HG02571 (cell line): Measurements from ENCODE around the gene CACNA2D3.

ENCODE experiments used
- ATAC-seq: cut with Tn5 transposase; IDR thresholded peaks from one replicate; pipeline ENCODE4 v1.9.1; 2021; ENCODE audit warnings: mild to moderate bottlenecking, moderate library complexity; ENCODE audit not compliant: unreplicated experiment

Gene CACNA2D3

DNA sequence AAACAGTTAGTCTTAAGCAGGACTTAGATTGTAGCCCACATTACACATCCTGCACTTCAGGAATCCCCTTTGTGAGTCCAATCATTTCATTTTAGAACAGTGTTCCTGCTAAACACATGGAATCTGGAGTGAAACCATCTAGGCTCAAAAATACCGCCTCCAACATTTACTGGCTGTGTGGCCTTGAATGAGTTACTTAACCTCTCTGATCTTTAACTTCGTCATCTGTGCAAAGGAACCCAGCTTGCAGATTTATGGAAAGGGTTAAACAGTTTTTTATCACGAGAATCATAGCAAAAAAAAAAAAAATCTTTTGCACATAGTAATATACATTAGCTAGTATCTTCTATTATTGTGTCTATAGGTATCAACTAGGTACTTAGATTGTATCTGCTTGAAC lies 813.5 kb downstream of the CACNA2D3 start:
- ATAC-seq = no peak

DNA sequence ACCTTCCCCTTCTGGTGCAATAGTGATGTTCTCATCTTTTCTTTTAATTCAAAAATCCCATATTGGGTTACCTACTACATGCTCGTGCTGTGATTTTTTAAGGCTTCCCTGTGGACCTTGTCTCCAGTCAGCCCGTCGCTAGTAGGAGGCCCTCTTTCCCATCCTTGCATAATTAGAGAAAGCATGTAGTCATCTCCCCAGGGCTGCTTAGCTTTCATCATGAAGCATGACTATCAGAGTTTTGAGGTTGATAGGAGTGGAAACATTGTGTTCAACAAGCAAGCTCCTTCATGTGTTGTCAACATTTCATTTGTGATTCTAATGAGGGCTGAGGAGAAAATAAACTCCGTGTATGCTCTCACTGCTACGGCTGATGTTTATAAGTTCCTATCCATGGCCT lies 814.2 kb downstream of the CACNA2D3 start:
- ATAC-seq = no peak

DNA sequence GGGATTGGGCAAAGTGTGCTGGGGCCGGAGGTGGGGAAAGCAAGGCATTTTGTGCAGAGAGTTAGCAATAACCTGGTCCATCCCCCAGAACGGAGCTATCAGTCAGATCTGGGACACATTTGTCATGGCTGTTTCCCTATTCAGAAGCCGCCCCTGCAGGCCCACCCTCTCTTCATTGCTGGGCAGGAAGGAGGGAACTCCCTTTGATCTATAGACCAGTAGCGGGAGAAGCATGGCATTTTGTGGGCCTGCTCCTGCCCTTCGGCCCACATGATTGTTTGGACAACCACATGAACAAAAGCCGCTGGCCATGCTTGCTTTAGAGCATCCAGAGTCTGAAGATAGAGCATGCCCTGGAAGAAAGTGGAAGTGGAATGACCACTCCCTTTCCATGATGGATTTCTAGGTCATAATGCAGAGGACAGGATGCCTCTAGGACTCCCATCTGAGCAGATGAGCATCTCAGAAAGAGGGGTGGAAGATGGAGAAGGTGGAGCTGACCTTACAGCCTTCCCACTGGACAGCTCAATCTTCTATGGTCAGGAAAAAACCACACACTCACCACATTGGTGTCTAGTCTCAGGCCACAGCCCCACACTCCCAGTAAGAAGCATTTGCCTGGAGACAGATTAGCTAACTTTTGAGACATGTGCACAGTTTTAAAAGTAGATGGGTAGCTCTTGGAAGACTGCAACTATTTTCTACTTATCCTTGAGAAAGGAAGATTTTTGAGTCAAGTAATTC lies 817.4 kb downstream of the CACNA2D3 start:
- ATAC-seq = no peak

DNA sequence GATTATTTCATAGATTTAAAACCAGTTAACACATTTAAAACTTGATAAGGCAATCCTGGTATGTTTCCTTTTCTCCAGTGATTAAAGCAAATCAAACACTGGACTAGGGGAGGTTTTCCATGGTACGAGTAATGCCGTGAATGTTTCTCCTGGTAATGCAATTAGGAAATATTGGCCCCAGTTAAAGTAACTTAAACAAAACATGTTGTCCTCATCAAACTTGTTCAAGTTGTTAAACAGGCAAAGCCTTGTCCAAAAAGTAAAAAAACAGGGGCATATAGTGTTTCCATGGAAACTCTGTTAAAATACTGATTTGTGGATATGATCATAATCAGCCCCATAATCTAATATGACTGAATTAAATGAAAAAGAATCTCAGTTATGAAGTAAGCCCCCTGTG lies 818.6 kb downstream of the CACNA2D3 start:
- no peak for ATAC-seq

DNA sequence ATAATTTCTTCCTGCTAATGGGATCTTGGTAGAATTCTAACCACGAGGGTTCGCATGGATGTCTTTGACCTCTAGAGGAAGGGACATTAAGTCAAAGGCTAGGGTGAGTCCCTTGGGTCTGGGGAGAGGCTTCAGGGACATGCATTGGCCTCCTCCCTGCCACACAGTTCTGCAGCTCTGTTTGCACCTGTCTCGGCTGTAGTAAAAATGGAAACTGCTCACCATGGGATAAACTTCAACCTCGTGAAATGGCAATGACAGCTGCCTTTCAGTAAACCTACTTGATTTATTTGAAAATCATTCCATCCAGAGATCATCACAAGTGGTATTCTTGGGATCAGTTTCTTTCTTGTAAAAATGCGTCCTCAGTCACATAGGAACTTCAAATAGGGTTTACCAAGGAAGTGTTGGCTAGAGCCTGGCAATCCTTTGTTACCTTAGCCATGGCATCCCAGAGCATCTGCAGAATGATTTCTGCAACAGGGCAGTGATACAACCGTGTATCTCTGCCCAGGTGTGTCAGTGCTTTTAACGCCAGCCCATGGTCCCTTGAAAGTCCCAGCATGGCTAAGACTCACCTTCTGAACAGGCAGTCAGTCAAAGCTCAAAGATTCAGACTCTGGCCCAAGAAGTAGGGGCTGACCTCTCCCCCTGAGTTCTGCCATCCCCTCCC lies 819.5 kb downstream of the CACNA2D3 start:
- ATAC-seq = no peak

DNA sequence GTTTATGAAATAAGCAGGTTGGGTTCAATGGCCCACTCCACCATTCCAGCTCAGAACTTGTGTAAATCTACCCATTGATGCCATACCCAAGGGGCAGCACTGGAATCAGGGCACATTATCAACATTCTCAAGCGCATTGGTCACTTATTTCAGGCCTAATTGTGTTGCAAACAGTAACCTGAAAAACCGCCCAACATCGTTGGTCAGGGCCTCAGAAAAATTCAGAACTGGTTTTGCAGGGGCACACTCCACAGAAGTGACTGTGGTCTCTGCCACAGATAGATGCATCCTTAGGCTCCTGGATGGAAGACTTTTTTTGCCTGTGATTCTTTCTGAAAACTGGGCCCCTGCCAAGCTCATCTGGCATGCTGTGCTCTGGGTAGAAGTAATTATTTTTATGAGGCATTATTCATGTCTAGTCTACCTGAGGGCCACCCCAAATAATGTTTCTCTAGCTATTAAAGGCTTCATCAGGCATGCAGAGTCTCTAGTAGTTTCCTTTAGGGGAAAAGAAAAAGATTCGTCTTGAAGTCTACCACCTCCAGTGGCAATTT lies 827.2 kb downstream of the CACNA2D3 start:
- no peak for ATAC-seq

DNA sequence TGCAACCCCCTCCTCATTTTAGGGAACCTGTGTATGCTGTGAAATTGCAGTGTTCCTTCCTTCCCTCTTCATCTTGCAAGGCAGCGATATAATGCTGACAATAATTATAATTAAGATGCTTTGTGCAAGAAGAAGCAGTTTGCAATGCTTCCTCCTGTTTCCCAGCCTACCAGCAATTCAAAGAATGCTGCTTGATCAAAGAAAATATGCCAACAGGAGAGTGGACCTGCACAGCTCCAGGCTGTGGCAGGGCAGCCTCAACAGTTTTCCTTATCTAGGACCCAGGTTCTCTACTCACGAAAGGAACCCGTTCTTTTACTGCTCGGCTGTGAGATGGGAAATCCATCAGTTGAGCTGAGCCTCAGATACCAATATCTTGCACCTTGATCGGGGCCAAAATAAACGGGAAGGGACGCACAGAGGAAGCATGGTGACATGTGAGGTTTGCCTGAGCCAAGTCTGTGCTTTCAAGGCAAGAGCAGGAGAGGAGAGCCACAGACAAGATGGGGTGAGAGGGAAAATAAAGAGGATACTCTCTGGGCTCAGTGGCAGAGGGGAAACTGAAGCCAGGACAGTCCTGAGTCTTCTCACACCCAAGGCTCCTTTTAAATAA lies 828.1 kb downstream of the CACNA2D3 start:
- no peak for ATAC-seq

DNA sequence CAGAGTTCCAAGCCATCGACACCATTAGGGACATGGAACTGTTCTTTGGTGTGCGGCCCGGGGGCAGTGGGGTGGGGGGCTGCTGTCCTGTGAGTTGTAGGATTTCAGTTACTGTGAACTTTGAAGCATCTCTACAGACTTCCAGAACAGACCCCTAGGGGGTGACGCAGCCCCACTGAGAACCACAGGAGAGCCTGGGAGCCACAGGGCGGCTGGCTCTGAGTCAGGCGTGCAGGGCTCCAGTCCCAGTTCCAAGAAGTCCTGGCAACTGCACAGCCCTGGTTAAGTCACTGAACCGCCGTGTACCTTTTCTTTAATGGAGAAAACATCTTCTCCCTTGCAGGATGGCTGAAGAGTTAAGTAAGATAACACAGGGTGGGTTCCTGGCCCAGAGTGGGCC lies 829.1 kb downstream of the CACNA2D3 start:
- no peak for ATAC-seq

DNA sequence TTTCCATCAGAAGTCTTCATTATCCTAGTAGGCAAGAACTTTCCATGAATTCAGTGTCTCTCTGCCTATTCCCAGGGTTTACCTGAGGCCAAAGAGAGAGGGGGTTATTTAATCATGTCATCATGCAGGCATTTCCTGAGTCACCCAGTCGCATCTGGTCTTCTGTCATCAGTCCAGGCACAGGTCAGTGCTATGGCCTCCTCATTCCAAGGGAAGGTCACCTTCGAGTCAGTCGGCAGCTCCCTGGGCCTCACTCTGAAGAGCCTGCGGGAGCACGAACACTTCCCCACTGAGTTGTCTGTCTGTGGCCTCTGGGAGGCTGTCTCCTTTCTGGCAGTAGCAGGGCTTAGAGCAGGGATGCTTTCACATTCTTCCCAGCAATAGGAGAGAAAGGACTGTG lies 831.7 kb downstream of the CACNA2D3 start:
- no peak for ATAC-seq

DNA sequence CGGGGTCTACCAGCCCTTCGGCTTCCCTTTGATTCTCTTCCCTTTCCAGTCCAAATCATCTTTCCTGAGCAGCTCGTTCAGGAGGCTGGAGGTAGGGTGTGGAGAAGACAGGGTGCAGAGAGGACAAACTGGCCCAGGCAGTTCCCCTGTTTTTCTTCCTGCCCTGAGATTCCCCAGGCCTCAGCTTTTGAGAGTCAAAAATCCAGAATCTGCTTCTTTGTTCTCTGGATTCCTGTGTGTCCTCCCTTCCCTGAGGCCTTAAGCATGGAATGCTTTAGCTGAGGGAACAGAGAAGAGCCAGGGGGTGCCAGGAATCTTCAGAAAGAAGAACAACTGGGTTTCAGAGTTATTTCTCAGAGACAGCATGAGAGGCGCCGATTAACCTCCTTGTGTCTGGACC lies 832.2 kb downstream of the CACNA2D3 start:
- ATAC-seq = no peak

DNA sequence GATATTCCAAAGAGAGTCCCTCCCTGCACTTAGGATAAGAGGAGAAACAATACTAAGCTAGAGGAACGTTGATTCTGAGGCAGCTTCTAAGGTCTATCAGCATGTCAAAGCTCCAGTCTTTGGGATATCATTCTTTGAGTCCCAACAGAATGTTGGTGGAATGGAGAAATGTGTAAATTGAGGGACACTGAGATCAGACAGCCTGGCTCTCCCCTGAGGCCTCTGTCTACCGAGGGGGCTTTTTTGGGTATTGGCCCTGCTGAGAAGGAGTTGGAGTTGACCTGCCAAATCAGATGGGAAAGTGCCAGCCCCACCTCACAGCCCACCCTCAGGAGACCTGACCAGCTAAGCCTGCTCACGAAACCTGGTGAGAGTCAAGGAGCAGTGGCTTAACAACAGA lies 833.1 kb downstream of the CACNA2D3 start:
- ATAC-seq = no peak

DNA sequence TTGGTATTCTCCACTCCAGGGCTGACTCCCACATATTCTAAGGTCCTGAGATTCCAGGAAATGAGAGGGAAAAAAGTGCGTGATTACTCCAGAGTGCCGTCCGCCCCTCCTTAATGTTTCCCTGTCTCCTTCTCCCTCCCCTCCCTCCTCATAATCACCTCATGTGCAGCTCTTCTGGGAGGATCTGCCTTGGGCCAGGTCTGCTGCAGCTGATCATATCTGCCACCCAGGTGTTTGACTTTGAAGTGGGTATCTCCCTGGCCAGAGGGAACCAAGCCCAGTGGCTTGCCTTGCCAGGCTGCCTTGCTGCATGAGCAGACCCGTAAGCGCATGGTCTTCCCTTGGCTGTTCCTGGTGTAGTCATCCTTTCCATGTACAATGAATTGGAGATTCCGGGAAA lies 833.6 kb downstream of the CACNA2D3 start:
- no peak for ATAC-seq

DNA sequence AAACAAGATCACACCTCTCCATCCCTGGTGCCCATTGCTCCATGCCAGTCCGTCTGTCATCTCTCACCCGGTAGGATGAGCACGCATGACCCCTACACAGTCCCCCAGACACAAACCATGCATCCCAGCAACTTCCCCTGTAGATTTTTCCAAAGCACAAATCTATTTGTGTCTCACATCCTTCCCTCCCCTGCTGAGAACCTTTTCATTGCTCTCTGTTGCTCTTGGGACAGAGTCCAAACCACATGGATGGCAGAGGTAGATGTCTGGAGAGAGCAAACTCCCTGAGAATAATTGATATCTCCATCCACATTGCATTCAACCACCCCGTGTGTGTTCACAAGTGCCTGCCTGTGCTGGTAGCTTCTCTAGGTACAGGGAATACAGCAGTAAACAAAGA lies 835.4 kb downstream of the CACNA2D3 start:
- no peak for ATAC-seq

DNA sequence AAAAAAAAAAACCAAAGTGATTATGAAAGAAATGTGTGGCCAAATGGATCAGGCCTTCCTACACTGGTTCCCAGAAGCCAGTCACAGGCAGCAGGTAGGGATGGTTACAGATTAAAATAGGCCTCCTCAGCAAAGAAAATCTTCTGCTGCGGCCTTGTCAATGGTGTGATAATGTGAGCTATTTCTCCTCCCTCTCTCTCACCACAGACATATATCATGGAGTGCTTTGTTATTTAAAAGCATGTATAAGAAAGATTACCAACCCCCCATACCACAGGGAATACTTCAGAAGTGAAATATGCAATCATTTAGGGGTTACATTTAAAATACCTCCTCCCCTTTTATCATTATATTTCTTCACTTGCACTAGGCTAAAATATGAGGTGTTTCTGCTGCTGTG lies 837.7 kb downstream of the CACNA2D3 start:
- ATAC-seq = no peak

DNA sequence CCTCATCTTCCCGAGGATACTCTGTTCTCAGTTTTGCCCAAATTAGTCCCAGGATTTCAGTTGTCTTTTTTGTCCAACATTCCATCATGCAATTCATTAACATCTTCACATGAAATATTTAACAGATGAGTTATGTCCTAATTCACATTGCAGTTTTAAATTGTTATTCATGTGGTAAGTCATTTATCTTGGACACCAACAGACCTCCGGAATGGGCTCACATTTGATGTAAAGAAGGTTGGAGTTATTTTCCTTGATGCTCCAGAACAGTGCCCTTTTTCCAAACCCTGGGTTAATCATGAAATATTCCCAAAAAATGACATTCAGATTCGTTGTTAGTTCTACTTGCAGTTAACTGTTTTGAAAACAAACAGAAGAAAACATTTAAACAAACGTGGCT lies 838.3 kb downstream of the CACNA2D3 start:
- no peak for ATAC-seq

DNA sequence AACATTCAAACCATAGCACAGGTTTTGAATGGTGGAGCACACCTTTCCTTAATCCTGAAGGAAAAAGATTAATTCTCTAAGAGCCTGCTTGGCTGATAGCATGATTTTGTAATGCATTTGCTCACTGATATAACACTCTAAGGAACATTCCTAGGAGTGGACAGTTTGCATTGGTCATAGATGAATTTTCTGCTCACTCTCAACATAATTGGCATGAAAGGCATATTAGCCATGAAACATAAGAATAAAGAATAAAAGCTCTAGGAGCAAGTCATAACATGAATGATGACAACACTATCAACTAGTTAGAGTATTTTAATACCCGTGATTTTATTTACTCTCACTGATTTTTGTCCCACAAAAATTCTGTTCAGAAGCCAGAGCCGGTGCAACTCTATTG lies 839.8 kb downstream of the CACNA2D3 start:
- ATAC-seq = no peak

DNA sequence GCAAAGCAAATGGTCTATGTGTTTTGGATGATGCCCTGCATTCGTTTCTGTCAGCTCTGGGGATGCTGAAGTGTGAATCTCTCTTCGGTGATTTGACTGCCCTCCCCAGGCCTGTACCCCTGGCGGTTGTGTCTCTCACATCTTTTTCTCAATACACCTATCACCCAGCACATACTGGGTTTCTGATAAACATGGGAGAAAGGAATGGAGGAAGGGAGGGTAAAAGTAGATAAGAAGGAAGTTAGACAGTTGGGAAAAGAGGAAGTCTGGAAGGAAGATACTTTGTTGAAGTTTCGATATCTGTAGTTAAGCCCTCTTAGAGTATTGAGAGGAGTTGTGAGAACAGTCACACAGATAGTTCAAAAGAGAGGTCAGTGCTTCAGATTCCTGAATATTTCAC lies 841.3 kb downstream of the CACNA2D3 start:
- no peak for ATAC-seq

DNA sequence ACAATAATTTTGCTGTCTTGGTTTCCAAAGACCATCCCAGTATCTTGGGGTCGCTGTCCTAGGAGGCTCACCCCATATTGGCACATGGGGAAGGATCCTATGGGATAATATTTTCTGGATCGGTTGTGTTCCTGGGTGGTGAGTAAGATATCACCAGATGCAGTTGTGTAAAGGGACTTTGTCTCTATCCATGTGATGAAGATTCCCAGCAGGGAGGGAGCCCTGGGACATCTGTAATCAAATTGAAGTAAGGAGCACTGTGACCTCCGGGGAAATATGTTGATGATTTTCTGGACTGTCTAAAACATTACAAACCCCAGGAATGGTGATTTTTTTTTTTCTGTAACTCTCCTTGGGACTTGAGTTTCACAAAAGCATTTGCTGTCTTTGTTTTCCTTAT lies 841.7 kb downstream of the CACNA2D3 start:
- ATAC-seq = no peak

DNA sequence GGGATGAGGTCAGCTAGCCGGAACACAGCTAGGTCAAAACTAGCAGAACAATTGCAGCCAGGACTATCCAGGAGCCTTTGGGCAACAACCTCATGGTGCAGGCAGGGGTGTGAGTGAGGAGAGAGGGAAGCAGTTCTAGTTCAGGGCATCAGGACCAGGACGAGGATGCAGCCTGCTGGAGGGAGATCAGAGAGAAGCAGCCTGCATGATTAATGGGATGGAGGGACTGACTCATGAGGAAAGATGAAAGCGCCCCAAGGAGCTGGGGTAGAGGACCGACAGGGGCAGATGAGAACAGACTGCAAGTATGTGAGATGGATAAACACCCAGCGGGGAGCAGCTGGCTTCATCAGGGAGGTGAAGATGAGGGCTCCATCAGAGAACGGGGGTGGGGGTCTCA lies 843.4 kb downstream of the CACNA2D3 start:
- ATAC-seq = no peak

DNA sequence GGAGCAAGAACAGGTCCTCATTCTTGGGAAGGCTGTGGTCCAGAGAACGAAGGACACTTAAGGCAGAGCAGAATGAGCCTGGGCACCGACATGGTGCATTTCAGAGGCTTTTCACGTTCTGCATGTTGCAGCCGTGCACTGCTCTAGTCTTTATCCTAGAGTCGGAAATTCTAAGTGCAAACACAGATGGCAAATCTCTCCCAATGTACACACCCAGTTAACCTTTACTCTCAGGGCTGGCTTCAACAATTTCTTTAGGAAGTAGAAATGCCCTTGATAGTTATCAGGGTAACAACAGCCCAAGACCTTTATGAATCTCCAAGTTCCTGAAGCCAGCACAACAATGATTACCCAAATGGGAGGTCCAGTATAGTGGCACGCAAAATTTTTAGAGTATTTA lies 844.6 kb downstream of the CACNA2D3 start:
- ATAC-seq = no peak

DNA sequence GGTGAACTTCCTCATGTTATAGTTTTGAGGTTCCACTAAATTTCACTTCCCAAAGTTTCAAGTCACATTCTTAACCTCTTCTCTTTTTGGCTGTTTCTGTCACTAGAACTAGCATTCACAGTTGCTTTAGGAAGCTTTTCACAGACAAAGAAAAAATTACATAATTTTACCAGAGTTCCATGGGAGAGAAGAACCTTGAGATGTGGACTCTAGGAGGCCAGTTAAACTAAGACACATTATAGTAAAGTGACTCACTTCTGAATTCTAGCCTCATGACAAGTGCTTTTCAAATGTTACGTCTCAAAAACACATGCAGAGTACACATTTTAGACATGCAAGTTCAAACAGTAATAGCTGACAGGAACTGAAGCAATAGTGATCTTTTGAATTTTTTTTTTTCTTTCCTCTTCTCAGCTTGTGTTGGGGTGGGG lies 845.4 kb downstream of the CACNA2D3 start:
- no peak for ATAC-seq

DNA sequence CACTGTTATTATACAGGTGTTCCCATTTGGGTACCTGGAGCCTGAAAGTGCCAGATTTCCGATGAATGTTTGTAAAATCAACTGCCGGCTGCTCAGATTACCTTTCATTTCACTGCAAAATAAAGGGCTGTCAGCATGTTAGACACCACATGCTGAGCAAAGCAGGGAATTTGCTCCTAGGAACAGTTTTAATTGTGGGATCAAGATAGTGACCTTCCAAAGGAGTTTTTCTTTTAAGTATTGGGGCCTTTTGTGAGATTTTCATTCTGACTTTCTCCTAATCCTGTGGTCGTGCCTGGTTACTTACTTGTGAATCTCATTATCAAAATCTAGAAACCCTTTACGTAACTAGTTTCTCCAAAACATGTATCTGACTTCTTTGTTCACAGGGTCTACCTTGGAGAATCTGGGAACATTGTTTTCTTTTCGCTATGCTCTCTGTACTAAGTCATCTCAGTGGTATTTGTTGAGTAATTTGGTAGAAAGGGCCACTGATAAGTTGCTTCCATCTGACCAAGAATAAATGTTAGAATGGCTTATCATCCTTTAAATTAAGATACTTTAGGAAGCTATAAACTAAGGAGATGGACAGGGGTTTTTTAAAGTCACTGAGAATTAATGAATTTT lies 846.3 kb downstream of the CACNA2D3 start:
- ATAC-seq = no peak
